ENCODE measurements around the gene EHBP1L1. TPM values are rescaled to one million over a fixed set of nuclear protein-coding genes. Genes with fewer than 3 reads are reported as not detected.

EHBP1L1 gene
- total RNA-seq = 78.6 TPM
- long read RNA-seq, partial matches to known transcripts = 1 of 3 reads
- long read RNA-seq, other reads (novel, unspliced or antisense) = 2 of 3 reads

DNA sequence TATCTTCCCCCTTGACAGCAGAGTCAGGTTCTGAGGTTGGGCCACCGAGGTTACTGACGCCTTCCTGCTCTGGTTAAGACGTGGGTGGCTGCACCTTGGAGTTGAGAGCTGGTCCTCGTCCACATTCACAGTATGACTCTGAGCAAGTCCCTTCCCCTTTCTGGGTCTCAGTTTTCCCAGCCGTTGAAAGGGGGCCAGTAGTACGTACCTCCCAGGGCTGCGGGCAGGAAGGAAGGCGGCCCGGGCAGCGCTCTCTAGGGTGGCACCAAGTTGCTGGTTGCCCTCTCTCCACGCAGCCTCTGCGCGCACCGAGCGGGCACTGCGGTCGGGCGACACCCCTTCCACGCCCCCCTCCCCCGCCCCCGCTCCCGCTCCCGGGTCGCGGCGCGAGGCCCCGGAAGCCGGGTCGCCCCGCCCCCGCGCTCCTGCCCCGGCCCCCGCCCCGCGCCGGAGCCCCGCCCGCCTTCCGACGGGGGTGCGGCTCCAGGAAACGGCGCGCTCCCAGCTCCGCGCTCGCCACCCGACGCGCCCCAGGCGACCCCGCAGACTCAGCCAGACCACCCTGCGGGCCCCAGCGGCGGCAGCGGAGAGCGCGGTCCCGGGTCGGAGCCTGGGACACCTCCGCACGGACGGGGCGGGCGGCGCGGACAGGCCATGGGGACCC is at the start of gene EHBP1L1:
Gene EHBP1L1 (plus strand): TSS at position 486 of the 664 bp plus-strand sequence. CDS start 250 bp downstream, outside the sequence.
- DNase-seq (ENCODE audit: low spot score) = no peak

DNA sequence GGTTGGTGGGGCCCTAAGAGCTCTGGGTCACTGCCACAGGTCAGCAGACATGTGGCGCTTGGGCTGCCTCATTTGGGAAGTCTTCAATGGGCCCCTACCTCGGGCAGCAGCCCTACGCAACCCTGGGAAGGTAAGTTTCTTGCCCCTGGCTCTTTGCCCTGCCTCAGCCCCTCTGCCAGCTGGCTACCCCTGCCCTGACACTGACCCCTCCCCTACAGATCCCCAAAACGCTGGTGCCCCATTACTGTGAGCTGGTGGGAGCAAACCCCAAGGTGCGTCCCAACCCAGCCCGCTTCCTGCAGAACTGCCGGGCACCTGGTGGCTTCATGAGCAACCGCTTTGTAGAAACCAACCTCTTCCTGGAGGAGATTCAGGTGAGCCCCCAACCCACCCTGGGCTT is 49.1 kb upstream of the EHBP1L1 start:
- DNase-seq (ENCODE audit: low spot score) = no peak

DNA sequence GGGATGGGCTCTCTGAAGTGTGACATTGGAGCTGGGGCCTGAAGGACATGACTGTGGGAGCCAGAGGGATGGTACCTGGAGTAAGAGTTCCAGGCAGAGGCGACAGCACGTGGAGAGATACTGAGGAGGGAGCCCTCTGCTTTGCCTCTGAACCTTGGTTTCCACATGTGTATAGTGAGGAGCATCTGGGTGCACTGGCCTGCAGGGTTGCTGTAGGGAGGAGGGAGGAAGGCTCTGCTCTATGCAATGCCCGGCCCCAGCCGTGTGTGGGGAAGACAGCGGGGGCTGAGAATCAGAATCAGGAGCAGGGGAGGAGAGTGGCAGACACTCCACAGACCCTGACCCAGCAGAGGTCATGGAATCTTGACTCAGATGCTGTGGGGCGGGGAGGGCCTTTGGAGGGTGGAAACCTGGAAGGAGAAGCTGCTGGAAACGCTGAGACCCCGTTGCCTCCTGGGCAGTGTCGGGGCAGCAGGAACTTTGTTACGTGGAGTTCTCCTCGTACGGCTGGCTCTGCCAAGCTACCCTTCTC is 47.0 kb upstream of the EHBP1L1 start:
- DNase-seq (ENCODE audit: low spot score) = no peak

DNA sequence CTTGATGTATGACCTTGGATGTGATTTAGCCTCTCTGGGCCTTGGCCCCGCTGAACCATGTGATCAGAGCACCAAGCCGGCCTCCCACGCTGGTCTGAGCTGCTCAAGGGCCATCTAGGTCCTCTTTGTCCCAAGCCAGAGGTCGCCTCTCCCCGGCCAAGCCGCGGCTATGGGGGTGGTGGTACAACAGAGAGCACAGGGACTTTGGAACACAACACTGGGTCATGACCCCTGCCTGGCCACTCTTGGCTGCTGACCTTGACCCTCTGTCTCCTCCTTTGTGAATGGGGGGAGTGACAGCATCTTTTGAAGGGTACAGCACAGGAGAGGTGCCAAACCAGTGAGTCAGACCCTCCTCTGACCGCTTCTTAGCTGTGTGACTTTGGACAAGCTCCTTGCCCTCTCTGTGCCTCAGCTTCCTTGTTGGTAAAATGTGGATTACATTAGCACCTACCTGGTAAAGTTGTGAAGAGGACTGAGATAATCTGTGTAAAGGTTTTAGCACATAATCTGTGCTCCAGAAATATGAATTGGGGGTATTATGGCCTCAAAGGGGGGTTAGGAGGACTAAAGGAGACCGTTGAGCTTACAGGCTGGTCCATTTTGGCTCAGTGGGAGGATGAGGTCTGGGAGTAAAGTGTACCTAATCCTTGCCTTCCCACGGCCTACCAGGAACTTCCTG is 46.2 kb upstream of the EHBP1L1 start:
- DNase-seq (ENCODE audit: low spot score) = no peak

DNA sequence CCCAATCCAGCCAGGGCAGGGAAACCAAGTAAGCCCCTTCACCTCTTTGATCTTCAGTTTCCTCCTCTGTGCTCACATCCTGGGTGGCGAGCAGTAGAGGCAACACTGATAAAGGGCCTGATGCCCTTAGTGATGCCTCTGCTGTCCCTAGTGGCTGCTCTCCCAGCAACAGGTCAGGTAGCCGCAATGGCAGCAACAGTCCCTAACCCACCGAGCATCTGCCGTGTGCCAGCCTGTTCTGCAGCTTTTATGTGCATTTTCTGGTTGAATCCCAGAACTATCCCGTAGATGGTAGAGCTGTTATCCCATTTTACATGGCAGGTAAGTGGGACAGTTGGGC is 45.7 kb upstream of the EHBP1L1 start:
- DNase-seq (ENCODE audit: low spot score) = no peak

DNA sequence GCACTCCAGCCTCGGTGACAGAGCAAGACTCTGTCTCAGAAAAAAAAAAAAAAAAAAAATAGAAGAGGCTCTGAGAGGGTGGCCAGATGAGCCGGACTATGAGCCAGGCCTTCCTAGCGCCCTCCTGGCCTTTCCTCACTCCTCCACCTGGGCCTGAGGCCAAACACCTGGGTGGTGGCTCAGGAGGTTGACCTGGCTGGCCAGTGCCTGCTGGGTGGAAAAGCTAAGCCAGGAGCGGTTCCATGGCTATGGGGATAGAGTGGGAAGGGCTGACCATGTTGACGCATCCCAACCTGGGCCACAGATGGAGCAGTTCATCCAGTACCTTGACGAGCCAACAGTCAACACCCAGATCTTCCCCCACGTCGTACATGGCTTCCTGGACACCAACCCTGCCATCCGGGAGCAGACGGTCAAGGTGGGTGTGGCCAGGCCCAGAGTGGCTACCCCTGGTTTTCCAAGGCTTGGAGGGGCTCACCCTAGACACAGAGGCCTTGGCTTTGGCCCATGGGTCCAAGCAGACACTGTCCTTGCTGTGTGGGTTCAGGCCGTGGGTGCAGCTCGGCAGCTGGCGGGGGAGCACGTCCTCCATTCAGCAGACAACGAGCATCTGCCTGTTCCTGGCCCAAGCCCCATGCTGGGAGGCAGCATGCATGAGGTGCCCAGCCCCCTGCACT is 43.3 kb upstream of the EHBP1L1 start:
- no peak for DNase-seq (ENCODE audit: low spot score)

DNA sequence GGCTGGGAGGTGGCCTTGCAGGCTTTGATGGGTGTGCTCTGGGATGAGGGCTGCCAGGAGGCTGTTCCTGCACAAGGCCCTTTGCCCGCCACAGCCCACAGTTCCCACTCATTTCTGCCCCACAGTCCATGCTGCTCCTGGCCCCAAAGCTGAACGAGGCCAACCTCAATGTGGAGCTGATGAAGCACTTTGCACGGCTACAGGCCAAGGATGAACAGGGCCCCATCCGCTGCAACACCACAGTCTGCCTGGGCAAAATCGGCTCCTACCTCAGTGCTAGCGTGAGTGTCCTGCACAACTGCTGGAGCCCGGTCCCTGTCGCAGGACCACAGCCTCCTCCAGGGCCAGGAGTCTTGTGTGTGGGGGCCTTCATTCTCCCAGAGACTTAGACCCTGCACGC is 40.8 kb upstream of the EHBP1L1 start:
- no peak for DNase-seq (ENCODE audit: low spot score)

DNA sequence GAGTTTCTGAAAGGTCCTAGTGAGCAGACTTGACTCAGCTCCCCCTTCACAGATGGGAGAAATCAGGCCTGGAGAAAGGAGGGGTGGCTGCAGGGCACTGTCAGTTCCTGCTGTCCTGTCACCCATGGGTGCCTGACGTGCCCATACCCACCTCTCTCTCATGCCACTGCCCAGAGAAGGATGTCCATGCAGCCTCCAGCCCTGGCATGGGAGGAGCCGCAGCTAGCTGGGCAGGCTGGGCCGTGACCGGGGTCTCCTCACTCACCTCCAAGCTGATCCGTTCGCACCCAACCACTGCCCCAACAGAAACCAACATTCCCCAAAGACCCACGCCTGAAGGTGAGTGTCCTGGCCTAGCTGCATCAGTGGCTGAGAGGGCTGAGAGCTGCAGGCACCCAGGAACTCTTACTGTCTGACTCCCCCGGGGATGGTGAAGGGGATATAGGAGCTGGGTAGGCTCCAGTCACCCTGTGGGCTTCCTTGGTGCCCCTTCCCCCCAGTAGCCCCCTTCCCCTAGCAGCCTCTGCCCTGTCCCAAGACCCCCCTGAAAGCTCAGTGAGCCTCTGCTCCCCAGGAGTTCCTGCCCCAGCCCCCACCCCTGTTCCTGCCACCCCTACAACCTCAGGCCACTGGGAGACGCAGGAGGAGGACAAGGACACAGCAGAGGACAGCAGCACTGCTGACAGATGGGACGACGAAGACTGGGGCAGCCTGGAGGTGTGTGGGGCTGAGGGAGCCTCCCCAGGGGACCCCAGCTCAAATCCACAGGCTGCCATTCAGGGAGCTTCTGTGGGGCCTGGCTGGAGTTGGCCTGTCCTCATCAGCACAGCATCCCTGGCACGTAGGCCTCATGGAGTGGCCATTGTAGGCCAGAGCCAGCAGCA is 39.2 kb upstream of the EHBP1L1 start:
- DNase-seq (ENCODE audit: low spot score) = no peak

DNA sequence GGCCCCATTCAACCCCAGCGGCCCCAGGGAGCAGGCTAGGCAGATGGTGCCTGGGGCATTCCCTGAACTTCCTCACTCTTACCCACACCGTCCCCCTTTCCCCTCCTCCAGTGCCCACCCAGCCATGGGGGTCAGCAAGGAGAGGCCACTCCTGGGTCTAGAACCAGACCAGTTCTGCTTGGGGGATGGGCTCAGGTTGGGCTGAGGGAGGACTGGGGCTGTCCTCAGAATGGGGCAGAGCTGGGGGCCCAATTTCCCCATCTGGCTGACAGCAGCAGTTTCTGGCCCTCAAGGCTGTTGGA is 38.6 kb upstream of the EHBP1L1 start:
- no peak for DNase-seq (ENCODE audit: low spot score)

DNA sequence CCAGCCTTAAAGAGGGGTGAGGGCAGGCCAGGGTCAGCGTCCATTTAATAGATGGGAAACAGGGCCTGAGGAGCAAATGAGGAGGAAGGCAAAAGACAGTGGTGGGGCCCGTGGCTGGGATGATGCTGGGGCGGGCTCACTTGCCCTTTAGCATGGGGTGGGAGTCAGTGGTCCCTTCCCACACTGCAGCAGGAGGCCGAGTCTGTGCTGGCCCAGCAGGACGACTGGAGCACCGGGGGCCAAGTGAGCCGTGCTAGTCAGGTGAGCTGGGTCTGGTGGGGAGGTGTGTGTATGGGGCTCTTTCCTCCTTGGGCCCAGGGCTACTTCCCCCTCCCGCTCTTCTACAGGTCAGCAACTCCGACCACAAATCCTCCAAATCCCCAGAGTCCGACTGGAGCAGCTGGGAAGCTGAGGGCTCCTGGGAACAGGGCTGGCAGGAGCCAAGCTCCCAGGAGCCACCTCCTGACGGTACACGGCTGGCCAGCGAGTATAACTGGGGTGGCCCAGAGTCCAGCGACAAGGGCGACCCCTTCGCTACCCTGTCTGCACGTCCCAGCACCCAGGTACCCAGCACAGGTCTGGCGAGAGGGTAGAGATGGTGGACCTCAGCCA is 38.1 kb upstream of the EHBP1L1 start:
- no peak for DNase-seq (ENCODE audit: low spot score)

DNA sequence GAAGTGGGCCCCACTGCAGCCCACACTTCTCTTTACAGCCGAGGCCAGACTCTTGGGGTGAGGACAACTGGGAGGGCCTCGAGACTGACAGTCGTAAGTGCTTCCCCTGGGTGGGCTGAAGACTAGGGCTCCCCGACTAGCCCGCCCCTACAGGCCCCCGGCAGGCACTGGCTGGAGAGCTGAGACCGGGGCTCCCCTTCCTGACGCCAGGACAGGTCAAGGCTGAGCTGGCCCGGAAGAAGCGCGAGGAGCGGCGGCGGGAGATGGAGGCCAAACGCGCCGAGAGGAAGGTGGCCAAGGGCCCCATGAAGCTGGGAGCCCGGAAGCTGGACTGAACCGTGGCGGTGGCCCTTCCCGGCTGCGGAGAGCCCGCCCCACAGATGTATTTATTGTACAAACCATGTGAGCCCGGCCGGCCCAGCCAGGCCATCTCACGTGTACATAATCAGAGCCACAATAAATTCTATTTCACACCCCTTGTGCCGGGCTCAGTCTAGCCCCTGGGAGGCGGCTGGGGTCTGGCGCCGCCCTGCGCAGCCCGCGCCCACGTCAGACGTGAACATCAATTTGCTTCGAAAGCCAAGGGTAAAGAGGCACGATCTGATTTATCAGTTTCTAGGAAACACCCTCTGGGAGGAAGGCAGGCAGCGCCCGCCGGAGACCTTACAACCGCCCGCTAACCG is 37.5 kb upstream of the EHBP1L1 start:
- no peak for DNase-seq (ENCODE audit: low spot score)

DNA sequence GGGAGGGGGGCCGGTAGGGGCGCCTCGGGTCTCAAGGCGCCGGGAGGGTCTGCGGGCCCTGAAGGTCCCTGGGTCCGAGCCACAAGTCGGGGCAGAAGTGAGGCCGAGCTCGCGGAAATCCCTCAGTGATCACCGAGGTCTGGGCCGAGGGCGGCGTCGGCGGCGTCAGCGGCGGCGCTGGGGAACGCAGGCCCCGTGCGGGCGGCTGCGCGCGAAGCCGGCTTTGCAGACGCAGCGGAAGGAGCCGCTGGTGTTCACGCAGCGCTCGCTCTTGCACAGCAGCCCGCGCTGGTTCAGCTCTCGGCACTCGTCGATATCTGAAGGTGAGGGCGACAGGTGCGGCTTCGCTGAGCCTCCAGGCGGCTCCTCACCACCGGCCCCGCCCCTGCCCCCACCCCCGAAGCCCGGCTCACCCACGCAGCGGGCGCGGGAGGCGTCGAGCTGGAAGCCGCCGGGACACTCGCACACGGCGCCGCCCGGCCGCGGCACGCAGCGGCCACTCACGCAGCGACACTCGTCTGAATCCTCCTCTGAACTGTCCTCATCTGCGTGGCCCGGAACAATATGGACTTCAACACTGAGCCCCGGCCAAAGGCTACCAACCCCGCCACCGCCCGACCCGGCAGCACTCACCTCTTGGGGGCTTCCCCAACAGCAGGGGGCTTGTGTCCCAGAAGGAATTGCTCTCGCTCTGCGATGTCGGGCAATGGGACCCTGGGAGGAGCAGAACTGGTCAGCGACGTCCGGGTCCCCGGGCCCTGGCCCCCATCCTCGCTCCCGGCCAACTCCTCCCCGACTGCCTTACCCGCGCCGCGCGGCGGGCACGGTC is 36.7 kb upstream of the EHBP1L1 start:
- DNase-seq (ENCODE audit: low spot score) = no peak

DNA sequence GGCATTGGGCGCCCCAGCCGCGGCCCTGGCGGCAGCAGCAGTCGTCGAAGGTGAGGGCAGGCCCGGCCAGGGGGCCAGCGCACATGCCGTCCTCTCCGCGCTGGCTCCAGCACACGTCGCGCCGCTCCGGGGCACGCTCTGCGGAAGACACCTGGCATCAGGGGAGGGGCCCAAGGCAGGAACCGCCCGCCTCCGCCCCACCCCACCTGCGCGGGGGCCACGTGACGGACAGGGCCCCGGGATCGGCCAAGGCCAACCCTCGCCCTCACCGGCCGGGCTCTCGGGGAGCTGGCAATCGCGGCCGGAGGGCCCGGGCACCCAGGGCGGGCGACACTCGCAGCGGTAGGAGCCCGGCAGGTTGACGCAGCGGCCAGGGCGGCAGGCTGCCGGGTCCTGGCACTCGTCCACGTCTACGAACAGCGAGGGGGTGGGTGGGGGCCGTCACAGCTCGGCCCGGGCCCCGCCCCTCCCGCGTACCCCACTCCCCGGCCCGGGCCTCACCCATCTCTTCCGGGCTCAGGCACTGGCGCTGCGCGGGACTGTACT is 36.0 kb upstream of the EHBP1L1 start:
- no peak for DNase-seq (ENCODE audit: low spot score)

DNA sequence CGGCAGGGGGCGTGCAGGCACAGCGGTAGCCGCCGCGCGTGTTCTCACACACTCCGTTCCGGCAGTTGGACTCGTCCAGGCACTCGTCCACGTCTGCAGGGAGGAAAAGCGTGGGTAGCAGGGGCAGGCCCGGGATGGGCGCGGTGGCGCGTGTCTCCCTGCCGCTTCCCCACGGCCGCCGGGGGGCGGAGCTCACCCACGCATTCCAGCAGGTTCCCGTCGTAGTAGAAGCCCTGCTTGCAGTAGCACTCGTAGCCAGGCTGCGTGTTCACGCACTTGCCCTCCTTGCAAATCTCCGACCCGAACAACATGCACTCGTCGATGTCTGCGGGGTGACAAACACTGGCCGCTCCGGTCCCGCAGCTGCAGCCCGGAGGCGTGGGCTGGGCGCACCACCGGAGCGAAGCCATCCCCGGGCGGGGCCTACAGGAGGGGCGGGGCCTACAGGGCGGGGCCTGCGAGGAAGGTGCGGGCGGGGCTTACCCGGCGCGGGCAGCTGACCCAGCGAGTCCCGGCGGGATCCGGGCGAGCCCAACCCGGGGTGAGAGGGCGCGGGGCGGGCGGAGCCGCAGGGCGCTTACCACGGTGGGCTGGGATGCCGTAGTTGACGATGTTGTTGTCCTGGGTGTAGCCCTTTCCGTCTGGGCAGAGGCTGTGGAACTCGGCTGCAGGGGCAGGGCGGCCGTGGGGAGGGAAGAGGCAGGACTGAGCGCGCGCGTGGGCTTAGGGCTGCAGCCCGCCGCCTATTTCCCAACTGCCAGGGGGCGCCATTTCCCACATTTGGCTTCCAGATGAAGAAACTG is 35.4 kb upstream of the EHBP1L1 start:
- DNase-seq (ENCODE audit: low spot score) = peak; percentile 98

DNA sequence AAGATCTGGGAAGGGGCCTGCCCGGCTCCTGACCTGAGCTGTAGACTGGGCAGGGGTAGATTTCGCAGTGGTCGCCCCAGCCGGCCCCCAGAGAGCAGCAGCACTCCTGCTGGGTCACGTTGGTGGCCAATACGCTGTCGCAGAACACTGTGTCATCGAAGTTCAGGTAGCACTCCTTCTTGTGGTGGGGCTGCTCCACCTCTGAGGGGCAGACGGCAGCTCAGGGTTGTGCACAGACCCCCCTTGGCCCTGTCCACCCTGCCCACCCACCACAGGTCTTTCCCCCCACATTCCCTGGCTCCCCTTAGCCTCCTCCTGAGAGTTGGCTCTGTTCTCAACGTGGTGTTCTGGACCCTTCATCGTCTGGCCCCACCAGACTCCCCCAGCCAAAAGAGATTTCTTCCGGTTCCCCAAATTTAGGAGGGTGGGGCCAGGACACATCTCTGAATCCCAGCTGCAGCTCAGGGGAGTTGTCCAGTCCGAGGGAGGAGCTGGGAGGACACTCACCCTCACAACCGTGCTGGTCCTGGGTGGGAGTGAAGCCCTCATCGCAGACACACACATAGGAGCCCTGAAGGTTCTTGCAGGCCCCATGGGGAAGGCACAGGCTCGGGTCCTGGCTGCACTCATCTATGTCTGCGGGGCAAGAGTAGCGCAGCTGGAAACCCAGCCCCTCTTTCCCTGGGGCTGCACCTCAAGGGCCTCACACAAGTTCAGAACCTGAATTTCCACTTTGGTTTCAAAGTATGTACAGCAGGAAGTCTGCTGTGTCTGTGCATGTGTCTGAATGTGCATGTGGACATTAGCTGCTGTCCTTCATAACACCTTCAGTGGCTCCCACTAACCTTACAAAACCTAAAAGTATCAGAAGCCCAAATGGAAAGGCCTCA is 34.5 kb upstream of the EHBP1L1 start:
- no peak for DNase-seq (ENCODE audit: low spot score)

DNA sequence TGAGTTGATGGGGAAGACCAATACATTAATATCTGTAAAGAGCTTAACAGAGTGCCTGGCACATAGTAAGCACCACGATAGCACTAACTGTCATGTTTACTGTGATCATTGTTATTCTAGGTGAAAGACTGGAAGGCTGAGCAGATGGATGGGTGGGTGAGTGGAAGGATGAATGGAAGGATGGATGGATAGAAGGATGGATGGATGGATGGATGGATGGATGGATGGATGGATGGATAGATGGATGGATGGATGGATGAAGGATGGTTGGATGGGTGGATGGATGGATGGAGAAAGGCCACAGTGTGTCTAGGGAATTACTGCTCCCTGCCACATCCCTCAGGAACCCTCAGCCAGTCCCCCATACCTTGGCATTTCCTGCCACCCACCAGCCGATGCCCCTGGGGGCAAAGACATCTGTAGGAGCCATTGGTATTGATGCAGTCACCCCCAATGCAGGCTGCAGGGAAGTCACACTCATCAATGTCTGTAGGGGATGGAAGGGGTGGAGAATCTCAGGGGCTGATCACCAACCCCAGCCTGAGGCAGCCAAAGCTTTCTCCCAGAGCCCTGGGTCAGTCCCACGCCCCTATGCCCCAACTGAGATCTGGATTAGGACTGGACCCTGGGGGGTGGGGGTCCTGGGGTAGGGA is 33.0 kb upstream of the EHBP1L1 start:
- DNase-seq (ENCODE audit: low spot score) = no peak

DNA sequence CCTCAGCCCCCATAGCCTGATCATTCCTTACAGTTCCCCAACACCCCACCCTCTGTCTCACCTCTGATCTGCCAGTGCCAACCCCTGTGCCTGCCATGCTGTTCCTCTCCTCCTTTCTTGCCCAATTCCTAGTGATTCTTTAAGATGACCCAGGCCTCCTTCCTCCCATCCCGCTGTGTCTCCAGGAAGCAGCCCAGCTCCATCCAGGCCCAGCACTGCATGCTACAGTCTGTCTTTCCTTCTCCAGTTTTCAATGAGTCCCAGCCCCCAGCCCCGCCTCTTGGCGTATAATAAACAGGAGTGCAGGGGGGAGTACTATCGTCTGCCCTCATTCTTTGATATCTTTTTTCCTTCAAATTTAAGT is 30.0 kb upstream of the EHBP1L1 start:
- DNase-seq (ENCODE audit: low spot score) = no peak
